WTC11 (cell line): Measurements from ENCODE around the gene MUC4. TPM values are rescaled to one million over a fixed set of nuclear protein-coding genes. Genes with fewer than 3 reads are reported as not detected.

Source experiments
- ATAC-seq: fragments of 200-7000 bp; cut with Tn5 transposase; 2 replicates; pipeline ENCODE4 v1.10.0; 2021; ENCODE audit warnings: mild to moderate bottlenecking, moderate library complexity
- CTCF ChIA-PET: fragments of 300-600 bp; sonication (Branson Sonifier 250); formaldehyde crosslinking; loops from one replicate; lab custom pipeline; 2021; ENCODE audit warnings: antibody characterized with exemption; lab: Charles Lee
- POLR2A ChIA-PET: fragments of 350-600 bp; sonication (Branson Sonifier 250); formaldehyde crosslinking; loops from one replicate; lab custom pipeline; 2021; ENCODE audit warnings: antibody characterized with exemption; lab: Charles Lee
- DNase-seq: peaks from one replicate; pipeline ENCODE4 v3.0.0; 2021; ENCODE audit warnings: low spot score
- H3K27ac Mint-ChIP-seq: 2 replicates; pipeline ENCODE4 v1.8.0; 2021; ENCODE audit warnings: mixed read lengths
- H3K27me3 Mint-ChIP-seq: 2 replicates; pipeline ENCODE4 v1.8.0; 2021; ENCODE audit warnings: low read depth, mild to moderate bottlenecking, moderate library complexity, mixed read lengths
- H3K36me3 Mint-ChIP-seq: 2 replicates; pipeline ENCODE4 v1.8.0; 2021; ENCODE audit warnings: mixed read lengths
- H3K4me1 Mint-ChIP-seq: 2 replicates; pipeline ENCODE4 v1.8.0; 2022; ENCODE audit warnings: mixed read lengths
- H3K4me3 Mint-ChIP-seq: 2 replicates; pipeline ENCODE4 v1.8.0; 2021; ENCODE audit warnings: mild to moderate bottlenecking, moderate library complexity, mixed read lengths
- H3K9me3 Mint-ChIP-seq: 2 replicates; pipeline ENCODE4 v1.8.0; 2021; ENCODE audit warnings: mixed read lengths
- CREM ChIP-seq: sonication (generic); formaldehyde crosslinking; IDR thresholded peaks from 2 replicates; pipeline ENCODE4 v1.8.1; 2022; ENCODE audit warnings: mild to moderate bottlenecking, missing genetic modification reagents, moderate library complexity
- GTF2I ChIP-seq: fragments of 250-450 bp; sonication (Bioruptor Pico); conservative IDR thresholded peaks from 2 replicates; pipeline ENCODE4 v1.4.0; 2021; ENCODE audit warnings: mild to moderate bottlenecking
- JAZF1 ChIP-seq: fragments of 250-450 bp; sonication (Bioruptor Pico); IDR thresholded peaks from 2 replicates; pipeline ENCODE4 v1.9.0; 2021; ENCODE audit warnings: moderate library complexity, mild to moderate bottlenecking, inconsistent platforms
- MXD4 ChIP-seq: fragments of 250-450 bp; sonication (Bioruptor Pico); IDR thresholded peaks from 2 replicates; pipeline ENCODE4 v1.8.0; 2021; ENCODE audit warnings: mild to moderate bottlenecking, moderate library complexity, borderline replicate concordance
- OVOL2 ChIP-seq: fragments of 250-450 bp; sonication (Bioruptor Pico); IDR thresholded peaks from 2 replicates; pipeline ENCODE4 v1.9.0; 2021; ENCODE audit warnings: mild to moderate bottlenecking, borderline replicate concordance
- SP1 ChIP-seq: sonication (generic); formaldehyde crosslinking; conservative IDR thresholded peaks from 2 replicates; pipeline ENCODE4 v1.8.1; 2022; ENCODE audit warnings: missing genetic modification reagents
- ZNF138 ChIP-seq: sonication (generic); formaldehyde crosslinking; conservative IDR thresholded peaks from 2 replicates; pipeline ENCODE4 v1.8.1; 2022; ENCODE audit warnings: mild to moderate bottlenecking, moderate library complexity, missing genetic modification reagents
- total RNA-seq: library from RNA; stranded (reverse); gene quantifications from 3 replicates; pipeline ENCODE4 v1.2.3, GENCODE V29; 2021
- TF ChIP-seq, protein P1 (sequence below): sonication (generic); formaldehyde crosslinking; IDR thresholded peaks from 2 replicates; pipeline ENCODE4 v1.8.1; 2022; ENCODE audit warnings: mild to moderate bottlenecking, missing genetic modification reagents, moderate library complexity, borderline replicate concordance
- TF ChIP-seq, protein P2 (sequence below): sonication (generic); formaldehyde crosslinking; IDR thresholded peaks from 2 replicates; pipeline ENCODE4 v1.8.1; 2023; ENCODE audit warnings: mild to moderate bottlenecking, missing genetic modification reagents, borderline replicate concordance
- TF ChIP-seq, protein P3 (sequence below): sonication (generic); formaldehyde crosslinking; IDR thresholded peaks from 2 replicates; pipeline ENCODE4 v1.8.0; 2022; ENCODE audit warnings: mild to moderate bottlenecking, missing genetic modification reagents
- TF ChIP-seq, protein P4 (sequence below): sonication (generic); formaldehyde crosslinking; IDR thresholded peaks from 2 replicates; pipeline ENCODE4 v1.8.1; 2022; ENCODE audit warnings: low read depth, mild to moderate bottlenecking, moderate library complexity, missing genetic modification reagents, borderline replicate concordance
- TF ChIP-seq, protein P5 (sequence below): sonication (generic); formaldehyde crosslinking; IDR thresholded peaks from 2 replicates; pipeline ENCODE4 v1.8.0; 2022; ENCODE audit warnings: mild to moderate bottlenecking, missing genetic modification reagents
- TF ChIP-seq, protein P6 (sequence below): sonication (generic); formaldehyde crosslinking; IDR thresholded peaks from 2 replicates; pipeline ENCODE4 v1.8.1; 2023; ENCODE audit warnings: mild to moderate bottlenecking, missing genetic modification reagents, moderate library complexity
- TF ChIP-seq, protein P7 (sequence below): fragments of 250-450 bp; sonication (Bioruptor Pico); IDR thresholded peaks from 2 replicates; pipeline ENCODE4 v1.8.0; 2021; ENCODE audit warnings: mild to moderate bottlenecking

MUC4 gene
- total RNA-seq, 1 experiment from 2014 or later, result 2.1 TPM

DNA sequence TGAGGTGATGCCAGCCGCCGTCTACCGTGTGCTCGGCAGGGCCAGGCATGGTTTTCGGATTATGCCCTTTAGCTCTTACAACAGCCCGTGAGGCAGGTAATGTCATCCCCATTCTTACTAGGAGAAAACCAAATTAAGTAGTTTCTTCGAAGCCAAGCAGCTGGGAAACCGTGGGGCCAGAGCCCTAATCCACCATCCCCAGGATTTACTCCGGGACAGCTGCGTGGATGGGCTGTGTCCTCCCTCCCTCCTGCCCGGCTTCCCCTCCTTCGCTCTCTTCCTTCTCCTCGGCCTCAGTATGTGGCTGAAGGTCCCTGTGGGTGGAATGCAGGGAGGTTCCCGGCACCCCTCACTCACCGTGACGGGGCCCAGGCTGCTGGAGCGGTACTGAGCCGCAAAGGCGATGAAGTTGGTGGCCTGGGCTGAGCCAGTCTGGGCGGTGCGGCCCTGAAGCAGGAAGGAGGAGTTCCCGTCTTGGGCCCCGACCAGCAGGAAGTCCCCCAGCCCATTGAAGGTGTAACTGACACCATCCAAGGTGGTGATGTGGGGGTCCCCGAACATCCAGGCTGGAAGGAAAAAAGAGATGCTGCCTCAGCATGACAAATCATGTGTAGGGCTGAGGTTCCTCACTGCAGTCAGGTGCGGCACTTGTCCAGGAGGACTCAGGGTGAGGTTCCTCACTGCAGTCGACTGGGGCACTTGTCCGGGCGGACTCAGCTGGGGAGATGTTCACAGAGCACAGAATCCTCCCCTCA is 48.5 kb downstream of the MUC4 start:
- TF ChIP-seq CREM (CRISPR knock-in tag), result no peak
- no peak for TF ChIP-seq OVOL2 (CRISPR knock-in tag)
- TF ChIP-seq, protein P1, sequence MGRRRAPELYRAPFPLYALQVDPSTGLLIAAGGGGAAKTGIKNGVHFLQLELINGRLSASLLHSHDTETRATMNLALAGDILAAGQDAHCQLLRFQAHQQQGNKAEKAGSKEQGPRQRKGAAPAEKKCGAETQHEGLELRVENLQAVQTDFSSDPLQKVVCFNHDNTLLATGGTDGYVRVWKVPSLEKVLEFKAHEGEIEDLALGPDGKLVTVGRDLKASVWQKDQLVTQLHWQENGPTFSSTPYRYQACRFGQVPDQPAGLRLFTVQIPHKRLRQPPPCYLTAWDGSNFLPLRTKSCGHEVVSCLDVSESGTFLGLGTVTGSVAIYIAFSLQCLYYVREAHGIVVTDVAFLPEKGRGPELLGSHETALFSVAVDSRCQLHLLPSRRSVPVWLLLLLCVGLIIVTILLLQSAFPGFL (CRISPR knock-in tag), result no peak
- TF ChIP-seq, protein P2, sequence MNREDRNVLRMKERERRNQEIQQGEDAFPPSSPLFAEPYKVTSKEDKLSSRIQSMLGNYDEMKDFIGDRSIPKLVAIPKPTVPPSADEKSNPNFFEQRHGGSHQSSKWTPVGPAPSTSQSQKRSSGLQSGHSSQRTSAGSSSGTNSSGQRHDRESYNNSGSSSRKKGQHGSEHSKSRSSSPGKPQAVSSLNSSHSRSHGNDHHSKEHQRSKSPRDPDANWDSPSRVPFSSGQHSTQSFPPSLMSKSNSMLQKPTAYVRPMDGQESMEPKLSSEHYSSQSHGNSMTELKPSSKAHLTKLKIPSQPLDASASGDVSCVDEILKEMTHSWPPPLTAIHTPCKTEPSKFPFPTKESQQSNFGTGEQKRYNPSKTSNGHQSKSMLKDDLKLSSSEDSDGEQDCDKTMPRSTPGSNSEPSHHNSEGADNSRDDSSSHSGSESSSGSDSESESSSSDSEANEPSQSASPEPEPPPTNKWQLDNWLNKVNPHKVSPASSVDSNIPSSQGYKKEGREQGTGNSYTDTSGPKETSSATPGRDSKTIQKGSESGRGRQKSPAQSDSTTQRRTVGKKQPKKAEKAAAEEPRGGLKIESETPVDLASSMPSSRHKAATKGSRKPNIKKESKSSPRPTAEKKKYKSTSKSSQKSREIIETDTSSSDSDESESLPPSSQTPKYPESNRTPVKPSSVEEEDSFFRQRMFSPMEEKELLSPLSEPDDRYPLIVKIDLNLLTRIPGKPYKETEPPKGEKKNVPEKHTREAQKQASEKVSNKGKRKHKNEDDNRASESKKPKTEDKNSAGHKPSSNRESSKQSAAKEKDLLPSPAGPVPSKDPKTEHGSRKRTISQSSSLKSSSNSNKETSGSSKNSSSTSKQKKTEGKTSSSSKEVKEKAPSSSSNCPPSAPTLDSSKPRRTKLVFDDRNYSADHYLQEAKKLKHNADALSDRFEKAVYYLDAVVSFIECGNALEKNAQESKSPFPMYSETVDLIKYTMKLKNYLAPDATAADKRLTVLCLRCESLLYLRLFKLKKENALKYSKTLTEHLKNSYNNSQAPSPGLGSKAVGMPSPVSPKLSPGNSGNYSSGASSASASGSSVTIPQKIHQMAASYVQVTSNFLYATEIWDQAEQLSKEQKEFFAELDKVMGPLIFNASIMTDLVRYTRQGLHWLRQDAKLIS (CRISPR knock-in tag), result no peak
- no peak for TF ChIP-seq GTF2I (CRISPR knock-in tag)
- TF ChIP-seq, protein P3, sequence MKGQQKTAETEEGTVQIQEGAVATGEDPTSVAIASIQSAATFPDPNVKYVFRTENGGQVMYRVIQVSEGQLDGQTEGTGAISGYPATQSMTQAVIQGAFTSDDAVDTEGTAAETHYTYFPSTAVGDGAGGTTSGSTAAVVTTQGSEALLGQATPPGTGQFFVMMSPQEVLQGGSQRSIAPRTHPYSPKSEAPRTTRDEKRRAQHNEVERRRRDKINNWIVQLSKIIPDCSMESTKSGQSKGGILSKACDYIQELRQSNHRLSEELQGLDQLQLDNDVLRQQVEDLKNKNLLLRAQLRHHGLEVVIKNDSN (CRISPR knock-in tag), result no peak
- no peak for TF ChIP-seq MXD4 (CRISPR knock-in tag)
- TF ChIP-seq ZNF138 (CRISPR knock-in tag), result no peak
- TF ChIP-seq, protein P4, sequence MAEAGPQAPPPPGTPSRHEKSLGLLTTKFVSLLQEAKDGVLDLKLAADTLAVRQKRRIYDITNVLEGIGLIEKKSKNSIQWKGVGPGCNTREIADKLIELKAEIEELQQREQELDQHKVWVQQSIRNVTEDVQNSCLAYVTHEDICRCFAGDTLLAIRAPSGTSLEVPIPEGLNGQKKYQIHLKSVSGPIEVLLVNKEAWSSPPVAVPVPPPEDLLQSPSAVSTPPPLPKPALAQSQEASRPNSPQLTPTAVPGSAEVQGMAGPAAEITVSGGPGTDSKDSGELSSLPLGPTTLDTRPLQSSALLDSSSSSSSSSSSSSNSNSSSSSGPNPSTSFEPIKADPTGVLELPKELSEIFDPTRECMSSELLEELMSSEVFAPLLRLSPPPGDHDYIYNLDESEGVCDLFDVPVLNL, result no peak
- TF ChIP-seq, protein P5, sequence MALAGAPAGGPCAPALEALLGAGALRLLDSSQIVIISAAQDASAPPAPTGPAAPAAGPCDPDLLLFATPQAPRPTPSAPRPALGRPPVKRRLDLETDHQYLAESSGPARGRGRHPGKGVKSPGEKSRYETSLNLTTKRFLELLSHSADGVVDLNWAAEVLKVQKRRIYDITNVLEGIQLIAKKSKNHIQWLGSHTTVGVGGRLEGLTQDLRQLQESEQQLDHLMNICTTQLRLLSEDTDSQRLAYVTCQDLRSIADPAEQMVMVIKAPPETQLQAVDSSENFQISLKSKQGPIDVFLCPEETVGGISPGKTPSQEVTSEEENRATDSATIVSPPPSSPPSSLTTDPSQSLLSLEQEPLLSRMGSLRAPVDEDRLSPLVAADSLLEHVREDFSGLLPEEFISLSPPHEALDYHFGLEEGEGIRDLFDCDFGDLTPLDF, result no peak
- TF ChIP-seq, protein P6, sequence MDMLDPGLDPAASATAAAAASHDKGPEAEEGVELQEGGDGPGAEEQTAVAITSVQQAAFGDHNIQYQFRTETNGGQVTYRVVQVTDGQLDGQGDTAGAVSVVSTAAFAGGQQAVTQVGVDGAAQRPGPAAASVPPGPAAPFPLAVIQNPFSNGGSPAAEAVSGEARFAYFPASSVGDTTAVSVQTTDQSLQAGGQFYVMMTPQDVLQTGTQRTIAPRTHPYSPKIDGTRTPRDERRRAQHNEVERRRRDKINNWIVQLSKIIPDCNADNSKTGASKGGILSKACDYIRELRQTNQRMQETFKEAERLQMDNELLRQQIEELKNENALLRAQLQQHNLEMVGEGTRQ (CRISPR knock-in tag), result no peak
- no peak for TF ChIP-seq JAZF1 (CRISPR knock-in tag)
- no peak for TF ChIP-seq SP1

DNA sequence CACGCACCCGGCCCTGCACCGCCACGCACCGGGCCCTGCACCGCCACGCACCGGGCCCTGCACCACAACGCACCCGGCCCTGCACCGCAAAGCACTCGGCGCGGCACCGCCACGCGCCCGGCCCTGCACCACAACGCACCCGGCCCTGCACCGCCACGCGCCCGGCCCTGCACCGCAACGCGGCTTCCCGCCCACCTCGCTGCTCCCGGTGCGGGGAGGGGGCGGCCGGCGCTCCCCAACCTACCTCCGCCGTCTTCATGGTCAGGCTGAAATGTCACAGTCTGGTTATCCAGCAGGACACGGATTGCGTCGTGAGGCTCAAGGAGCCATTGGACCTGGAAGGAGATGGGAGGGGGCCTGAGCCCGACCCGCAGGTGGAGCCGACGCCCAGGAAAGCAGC is 49.1 kb downstream of the MUC4 start:
- Mint-ChIP-seq H3K4me3 (no peak overlapping the region), H3K36me3 (no peaks in the 10 kb centered on the region), H3K4me1 (peaks cover 3% of the 10 kb centered on the region; the same call in 1 of the 2 replicates), H3K27ac (no peak overlapping the region), H3K9me3 (no peaks in the 10 kb centered on the region), H3K27me3 (no peaks in the 10 kb centered on the region)
- POLR2A ChIA-PET, result no interaction called here
- TF ChIP-seq, protein P7, sequence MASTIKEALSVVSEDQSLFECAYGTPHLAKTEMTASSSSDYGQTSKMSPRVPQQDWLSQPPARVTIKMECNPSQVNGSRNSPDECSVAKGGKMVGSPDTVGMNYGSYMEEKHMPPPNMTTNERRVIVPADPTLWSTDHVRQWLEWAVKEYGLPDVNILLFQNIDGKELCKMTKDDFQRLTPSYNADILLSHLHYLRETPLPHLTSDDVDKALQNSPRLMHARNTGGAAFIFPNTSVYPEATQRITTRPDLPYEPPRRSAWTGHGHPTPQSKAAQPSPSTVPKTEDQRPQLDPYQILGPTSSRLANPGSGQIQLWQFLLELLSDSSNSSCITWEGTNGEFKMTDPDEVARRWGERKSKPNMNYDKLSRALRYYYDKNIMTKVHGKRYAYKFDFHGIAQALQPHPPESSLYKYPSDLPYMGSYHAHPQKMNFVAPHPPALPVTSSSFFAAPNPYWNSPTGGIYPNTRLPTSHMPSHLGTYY (CRISPR knock-in tag), result no peak
- ATAC-seq (no peak), DNase-seq (no peak)
- CTCF ChIA-PET, result interaction anchor here (1.7 kb wide), 1 partner anchor 15 kb away, joined by 5 read pairs; no protein-coding TSS in a partner anchor

More for the DNA sequence above, 48.5 kb downstream of the MUC4 start:
- Mint-ChIP-seq H3K27ac (no peak overlapping the region; the same call in 1 of the 2 replicates), H3K27me3 (no peaks in the 10 kb centered on the region; the same call in 1 of the 2 replicates), H3K4me1 (peaks cover 3% of the 10 kb centered on the region; the same call in 1 of the 2 replicates), H3K9me3 (peaks cover 3% of the 10 kb centered on the region; the same call in 1 of the 2 replicates), H3K4me3 (no peak overlapping the region), H3K36me3 (no peaks in the 10 kb centered on the region)
- ChIA-PET CTCF (interaction anchor here (1.7 to 1.8 kb wide), 2 partner anchors 16 to 87 kb away, joined by 5 to 11 read pairs; no protein-coding TSS in a partner anchor), POLR2A (no interaction called here)
- ATAC-seq (peak; percentile 42; the same call in 1 of the 2 replicates), DNase-seq (no peak)
